LNCaP clone FGC (cell line): ENCODE data around the gene APOB.

ENCODE experiments used
- DNase-seq: peaks from one replicate; pipeline ENCODE4 v3.0.0-alpha.2; 2011; ENCODE audit warnings: low read depth
- H3K4me3 ChIP-seq: 2 replicates; pipeline ENCODE4 v1.5.1; 2011; ENCODE audit warnings: mild to moderate bottlenecking, low read depth, low read length, control low read depth
- TF ChIP-seq, protein P1 (sequence below): IDR thresholded peaks from 2 replicates; pipeline ENCODE4 v1.5.1; 2012; ENCODE audit warnings: mild to moderate bottlenecking; ENCODE audit not compliant: control insufficient read depth, insufficient read depth; ENCODE audit errors: extremely low read depth

The APOB gene

DNA sequence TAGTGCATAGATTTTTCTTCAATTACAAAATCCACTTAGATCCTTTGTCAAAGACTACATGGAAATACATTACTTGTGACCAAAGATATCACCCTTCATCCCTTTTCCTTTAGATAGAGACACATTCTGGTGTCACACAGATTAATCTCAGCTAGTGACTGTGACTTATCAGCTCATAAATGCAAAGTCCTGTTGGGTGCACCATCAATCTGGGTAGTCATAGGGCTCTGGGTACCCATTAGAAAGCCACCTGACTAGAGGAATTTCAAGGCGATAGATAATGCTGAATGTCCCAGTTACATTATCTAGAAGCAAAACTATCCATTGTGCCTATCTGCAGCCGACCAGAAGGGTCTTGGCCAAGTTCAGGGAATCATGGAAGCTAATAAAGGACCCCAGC, 2.6 kb upstream of the APOB start:
- H3K4me3 ChIP-seq, result no peak overlapping the region
- DNase-seq, result no peak
- TF ChIP-seq, protein P1, sequence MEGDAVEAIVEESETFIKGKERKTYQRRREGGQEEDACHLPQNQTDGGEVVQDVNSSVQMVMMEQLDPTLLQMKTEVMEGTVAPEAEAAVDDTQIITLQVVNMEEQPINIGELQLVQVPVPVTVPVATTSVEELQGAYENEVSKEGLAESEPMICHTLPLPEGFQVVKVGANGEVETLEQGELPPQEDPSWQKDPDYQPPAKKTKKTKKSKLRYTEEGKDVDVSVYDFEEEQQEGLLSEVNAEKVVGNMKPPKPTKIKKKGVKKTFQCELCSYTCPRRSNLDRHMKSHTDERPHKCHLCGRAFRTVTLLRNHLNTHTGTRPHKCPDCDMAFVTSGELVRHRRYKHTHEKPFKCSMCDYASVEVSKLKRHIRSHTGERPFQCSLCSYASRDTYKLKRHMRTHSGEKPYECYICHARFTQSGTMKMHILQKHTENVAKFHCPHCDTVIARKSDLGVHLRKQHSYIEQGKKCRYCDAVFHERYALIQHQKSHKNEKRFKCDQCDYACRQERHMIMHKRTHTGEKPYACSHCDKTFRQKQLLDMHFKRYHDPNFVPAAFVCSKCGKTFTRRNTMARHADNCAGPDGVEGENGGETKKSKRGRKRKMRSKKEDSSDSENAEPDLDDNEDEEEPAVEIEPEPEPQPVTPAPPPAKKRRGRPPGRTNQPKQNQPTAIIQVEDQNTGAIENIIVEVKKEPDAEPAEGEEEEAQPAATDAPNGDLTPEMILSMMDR, result no peak

DNA sequence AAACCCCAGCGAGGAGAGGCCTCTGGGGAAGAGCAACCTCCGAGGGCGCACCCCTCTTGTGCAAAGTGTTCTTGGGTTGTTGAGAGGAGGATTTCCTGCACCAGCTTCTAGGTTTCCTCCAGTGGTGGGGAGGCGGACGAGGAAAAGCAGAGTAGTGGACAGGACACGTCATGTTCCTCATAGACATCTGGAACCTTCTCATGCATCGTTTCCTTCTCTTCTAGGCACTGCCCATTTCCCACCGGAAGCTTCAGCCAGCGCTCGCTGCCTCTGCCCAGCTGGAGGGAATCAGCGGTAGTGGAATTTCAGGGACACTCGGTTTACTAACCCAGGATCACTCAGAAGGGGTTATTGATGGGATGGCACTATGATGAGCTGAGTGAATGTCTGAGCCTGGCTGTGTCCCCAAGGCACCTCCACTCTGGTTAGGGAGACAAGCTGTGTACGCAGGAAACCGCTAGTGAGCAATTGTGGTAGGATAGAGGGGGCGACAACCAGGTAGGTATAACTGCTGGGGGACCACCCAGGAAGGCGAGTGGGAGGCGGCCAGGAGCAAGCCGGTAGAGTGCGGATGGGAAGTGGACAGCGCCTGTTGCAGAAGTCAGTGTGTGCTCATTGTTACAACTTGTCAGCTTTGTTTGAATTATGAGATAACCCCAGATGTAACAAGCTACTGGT, 960 bp upstream of the APOB start:
- no peak overlapping the region for H3K4me3 ChIP-seq
- TF ChIP-seq, protein P1, result no peak
- no peak for DNase-seq

DNA sequence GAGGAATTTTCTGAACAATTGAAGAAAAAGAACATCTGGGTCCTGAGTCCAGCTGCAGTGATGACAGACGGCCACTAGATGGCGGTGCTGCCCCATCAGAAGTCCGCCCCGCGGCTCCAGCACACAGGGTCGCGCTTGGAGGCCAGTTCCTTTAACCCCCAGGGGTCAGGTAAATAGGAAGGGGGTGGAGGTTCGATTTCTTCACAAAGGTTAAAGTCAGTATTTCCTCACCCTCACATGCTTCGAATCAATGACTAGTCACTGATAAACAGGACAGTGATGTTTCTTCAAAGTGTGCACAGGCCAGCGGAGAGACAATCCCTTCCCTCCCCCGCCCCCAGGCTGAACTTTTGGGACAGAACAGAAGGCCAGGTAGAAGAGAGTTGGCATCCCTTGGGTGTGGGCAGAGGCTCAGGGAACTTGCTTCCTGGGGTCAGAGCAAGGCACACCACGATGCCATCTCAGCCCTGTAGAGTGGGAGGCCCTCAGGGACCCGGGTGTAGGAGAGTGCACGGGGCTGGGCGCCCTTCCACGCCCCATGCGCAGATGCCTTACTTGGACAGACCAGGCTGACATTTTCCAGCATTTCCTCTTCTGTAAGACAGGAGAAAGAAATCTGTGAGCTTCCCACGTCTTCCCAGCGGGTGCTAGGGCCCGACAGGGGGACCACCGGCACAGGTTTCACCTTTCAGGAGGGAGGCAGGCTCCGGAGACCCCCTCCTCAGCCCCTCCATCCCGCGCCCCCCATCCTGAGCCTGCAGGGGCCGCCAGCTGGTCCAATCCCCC, 722 bp downstream of the APOB start:
- TF ChIP-seq, protein P1, result peak; percentile 84
- no peak for DNase-seq
- no peak overlapping the region for H3K4me3 ChIP-seq

DNA sequence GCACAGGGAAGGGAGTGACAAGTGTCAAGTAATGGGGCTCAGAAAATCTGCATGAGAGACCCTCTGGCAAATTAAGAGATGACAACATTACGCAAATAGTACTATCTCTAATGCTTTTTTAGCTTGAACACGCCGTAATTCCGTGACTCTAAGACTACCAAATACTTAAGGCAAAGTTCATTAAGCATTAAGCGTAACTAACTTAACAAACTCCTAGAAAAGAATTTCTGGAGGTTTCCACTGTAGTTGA, 1.2 kb downstream of the APOB start:
- H3K4me3 ChIP-seq, result no peak overlapping the region
- TF ChIP-seq, protein P1, result no peak
- DNase-seq, result no peak

DNA sequence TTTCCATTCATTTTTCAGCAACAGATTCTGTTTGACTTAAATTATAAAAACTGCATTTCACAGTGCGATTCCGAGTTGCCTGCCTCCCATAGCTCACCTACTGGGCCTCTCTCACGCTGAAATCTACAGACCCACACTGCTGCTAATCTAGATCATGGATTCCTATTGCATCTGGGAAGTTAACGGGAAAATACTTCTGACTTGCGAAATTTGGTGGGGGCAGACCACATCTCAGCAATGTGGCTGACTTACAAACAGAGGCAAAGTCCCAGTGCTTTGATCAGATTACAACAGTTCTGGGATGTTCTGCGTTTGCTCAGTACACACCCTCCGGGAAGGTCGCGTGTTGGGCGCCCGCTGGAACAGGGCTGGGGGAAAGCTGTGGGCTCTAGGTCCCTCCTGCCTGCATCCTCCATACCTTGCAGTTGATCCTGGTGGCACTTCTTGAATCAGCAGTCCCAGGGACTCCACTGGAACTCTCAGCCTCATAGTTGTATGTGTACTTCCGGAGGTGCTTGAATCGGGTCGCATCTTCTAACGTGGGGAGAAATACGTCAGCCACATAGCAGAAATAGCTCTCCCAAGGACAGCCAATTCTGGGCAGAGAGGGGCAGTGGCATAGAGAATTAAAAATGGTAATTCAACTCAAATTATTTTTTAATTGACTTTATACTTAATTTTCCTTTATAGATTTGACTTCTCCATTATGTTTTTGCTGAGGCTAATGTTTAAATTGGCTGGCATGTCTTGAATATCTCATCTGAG, 1.7 kb downstream of the APOB start:
- TF ChIP-seq, protein P1, result no peak
- no peak for DNase-seq
- no peak overlapping the region for H3K4me3 ChIP-seq

DNA sequence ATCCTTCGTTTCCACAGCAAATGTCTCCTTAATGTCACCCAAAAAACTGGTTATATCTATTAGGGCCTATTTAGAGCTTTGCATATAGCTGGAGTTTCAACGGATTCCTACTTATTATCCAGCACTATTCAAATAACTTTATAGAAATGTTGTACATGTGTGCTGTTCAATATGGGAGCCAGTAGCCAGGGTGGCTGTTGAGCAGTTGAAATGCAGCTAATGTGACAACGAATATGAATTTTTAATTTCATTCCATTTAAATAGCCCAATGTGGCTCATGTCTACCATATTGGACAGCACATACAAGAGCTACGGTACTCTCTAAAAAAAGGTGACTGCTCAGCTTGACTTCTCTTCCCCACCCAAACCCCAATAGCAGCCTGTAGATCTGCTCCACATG, 2.4 kb downstream of the APOB start:
- H3K4me3 ChIP-seq, result no peak overlapping the region
- no peak for DNase-seq
- TF ChIP-seq, protein P1, result no peak
